Hepatocyte (in vitro differentiated cells): Measurements from ENCODE around the gene NOB1.

Experiments used
- EZH2 ChIP-seq: fragments of 200-600 bp; sonication (generic); IDR thresholded peaks from 2 replicates; pipeline ENCODE4 v1.6.1; 2016; ENCODE audit warnings: antibody characterized with exemption, mild to moderate bottlenecking, borderline replicate concordance
- EZH2phosphoT487 ChIP-seq: fragments of 200-600 bp; sonication (generic); IDR thresholded peaks from one replicate; pipeline ENCODE4 v1.6.1; 2018; ENCODE audit warnings: antibody characterized with exemption, mild to moderate bottlenecking, low read depth, moderate library complexity; ENCODE audit not compliant: unreplicated experiment, severe bottlenecking
- TF ChIP-seq, protein P1 (sequence below): fragments of 200-600 bp; sonication (generic); IDR thresholded peaks from 2 replicates; pipeline ENCODE4 v1.5.1; 2016; ENCODE audit warnings: antibody characterized with exemption, mild to moderate bottlenecking; ENCODE audit not compliant: poor library complexity

DNA sequence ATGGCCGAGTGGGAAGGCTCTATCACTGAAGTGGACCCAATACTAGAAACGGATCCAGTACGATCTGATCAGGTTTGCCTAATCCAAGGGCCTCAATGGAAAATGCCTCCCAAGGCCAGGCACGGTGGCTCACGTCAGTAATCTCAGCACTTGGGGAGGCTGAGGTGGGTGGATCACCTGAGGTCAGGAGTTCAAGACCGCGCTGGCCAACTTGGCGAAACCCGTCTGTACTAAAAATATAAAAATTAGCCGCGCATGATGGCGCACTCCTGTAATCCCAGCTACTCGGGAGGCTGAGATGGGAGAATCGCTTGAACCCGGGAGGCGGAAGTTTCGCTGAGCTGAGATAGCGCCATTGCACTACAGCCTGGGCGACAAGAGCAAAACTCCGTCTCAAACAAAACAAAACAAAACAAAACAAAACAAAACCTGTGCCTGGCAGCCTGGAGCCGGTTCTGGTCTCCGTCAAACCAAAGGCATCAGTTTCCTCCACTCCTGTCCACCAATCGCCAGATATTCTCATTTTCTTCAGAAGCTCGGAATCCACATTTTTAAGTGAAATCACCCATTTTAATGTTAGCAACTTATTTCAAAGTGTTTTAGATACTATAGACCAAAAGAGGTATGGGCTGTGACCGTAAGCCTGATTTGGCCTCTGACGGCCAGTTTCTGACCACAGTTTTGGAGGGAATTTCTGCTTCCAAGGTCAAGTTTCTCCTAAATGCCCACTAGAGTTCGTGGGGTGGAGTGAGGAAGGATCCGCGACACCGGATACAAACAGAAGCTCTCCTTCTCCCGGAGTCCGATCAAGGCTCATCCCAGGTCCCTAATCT, 29.0 kb downstream of the NOB1 start:
- TF ChIP-seq, protein P1, sequence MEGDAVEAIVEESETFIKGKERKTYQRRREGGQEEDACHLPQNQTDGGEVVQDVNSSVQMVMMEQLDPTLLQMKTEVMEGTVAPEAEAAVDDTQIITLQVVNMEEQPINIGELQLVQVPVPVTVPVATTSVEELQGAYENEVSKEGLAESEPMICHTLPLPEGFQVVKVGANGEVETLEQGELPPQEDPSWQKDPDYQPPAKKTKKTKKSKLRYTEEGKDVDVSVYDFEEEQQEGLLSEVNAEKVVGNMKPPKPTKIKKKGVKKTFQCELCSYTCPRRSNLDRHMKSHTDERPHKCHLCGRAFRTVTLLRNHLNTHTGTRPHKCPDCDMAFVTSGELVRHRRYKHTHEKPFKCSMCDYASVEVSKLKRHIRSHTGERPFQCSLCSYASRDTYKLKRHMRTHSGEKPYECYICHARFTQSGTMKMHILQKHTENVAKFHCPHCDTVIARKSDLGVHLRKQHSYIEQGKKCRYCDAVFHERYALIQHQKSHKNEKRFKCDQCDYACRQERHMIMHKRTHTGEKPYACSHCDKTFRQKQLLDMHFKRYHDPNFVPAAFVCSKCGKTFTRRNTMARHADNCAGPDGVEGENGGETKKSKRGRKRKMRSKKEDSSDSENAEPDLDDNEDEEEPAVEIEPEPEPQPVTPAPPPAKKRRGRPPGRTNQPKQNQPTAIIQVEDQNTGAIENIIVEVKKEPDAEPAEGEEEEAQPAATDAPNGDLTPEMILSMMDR: no peak
- TF ChIP-seq EZH2: no peak
- TF ChIP-seq EZH2phosphoT487: no peak
